ENCODE measurements around the gene CHAT.

Gene CHAT

GRCh38 chr10:49694466-49694865, 80.6 kb downstream of the CHAT start:
- Histone ChIP-seq H3K4me1 (ENCODE audit: insufficient read depth, insufficient read length) (peaks cover 14% of the 10 kb centered on the region), H3K27me3 (ENCODE audit: insufficient read depth, insufficient read length) (peaks cover 58% of the 10 kb centered on the region), H3K4me3 (ENCODE audit: insufficient read length, low read depth) (no peak overlapping the region), H3K36me3 (ENCODE audit: insufficient read depth, insufficient read length, low read length) (no peaks in the 10 kb centered on the region), H3K9ac (ENCODE audit: insufficient read length, low read depth) (no peak overlapping the region), H3K9me3 (ENCODE audit: insufficient read depth, low read length) (peaks cover 8% of the 10 kb centered on the region; the same call in 1 of the 2 replicates)
- no peak for DNase-seq (ENCODE audit: low read depth, low spot score)
- no peak for TF ChIP-seq SUZ12 (IDR thresholded peaks at IDR 0.05; ENCODE audit: extremely low read depth, insufficient read depth, insufficient read length)

DNA sequence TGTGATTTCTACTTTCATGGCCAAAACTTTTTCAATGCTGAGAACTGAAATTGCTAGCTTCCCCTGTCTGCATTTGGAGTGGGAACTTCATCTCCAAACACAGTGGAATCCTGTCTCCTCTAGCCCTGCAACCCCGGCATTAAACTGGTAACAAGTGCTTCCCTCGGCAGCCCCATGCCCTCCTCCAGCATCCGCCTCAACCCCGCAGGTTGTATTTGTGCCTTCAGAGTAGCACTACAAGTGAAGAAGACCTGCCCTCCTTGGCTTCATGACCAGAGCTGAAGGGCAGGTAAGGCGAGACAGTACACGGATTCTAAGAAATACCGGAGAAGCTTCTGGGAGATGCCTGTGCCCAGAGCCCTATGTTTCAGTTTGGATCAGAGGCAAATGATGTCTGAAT, 82.5 kb downstream of the CHAT start:
- Histone ChIP-seq H3K27me3 (ENCODE audit: insufficient read depth, insufficient read length) (peaks cover 51% of the 10 kb centered on the region), H3K9me3 (ENCODE audit: insufficient read depth, low read length) (peaks cover 8% of the 10 kb centered on the region; the same call in 1 of the 2 replicates), H3K4me3 (ENCODE audit: insufficient read length, low read depth) (no peak overlapping the region), H3K9ac (ENCODE audit: insufficient read length, low read depth) (no peak overlapping the region), H3K36me3 (ENCODE audit: insufficient read depth, insufficient read length, low read length) (no peaks in the 10 kb centered on the region), H3K4me1 (ENCODE audit: insufficient read depth, insufficient read length) (peaks cover 6% of the 10 kb centered on the region)
- DNase-seq (ENCODE audit: low read depth, low spot score) = no peak
- no peak for TF ChIP-seq ZNF274 (IDR thresholded peaks at IDR 0.05; ENCODE audit: low read depth, low read length)
- TF ChIP-seq YY1 (IDR thresholded peaks at IDR 0.05; ENCODE audit: insufficient read depth, insufficient read length) = no peak
- TF ChIP-seq SUZ12 (IDR thresholded peaks at IDR 0.05; ENCODE audit: extremely low read depth, insufficient read depth, insufficient read length) = no peak

GRCh38 chr10:49698679-49699078, 84.8 kb downstream of the CHAT start:
- Histone ChIP-seq H3K9me3 (ENCODE audit: insufficient read depth, low read length) (peaks cover under 1% of the 10 kb centered on the region; the same call in 1 of the 2 replicates), H3K4me3 (ENCODE audit: insufficient read length, low read depth) (no peak overlapping the region), H3K9ac (ENCODE audit: insufficient read length, low read depth) (no peak overlapping the region), H3K27me3 (ENCODE audit: insufficient read depth, insufficient read length) (peaks cover 29% of the 10 kb centered on the region), H3K36me3 (ENCODE audit: insufficient read depth, insufficient read length, low read length) (no peaks in the 10 kb centered on the region), H3K4me1 (ENCODE audit: insufficient read depth, insufficient read length) (no peaks in the 10 kb centered on the region)
- TF ChIP-seq ZNF274 (IDR thresholded peaks at IDR 0.05; ENCODE audit: low read depth, low read length) (no peak), YY1 (IDR thresholded peaks at IDR 0.05; ENCODE audit: insufficient read depth, insufficient read length) (no peak), SUZ12 (IDR thresholded peaks at IDR 0.05; ENCODE audit: extremely low read depth, insufficient read depth, insufficient read length) (no peak)
- DNase-seq (ENCODE audit: low read depth, low spot score) = no peak

GRCh38 chr10:49700211-49700610, 86.4 kb downstream of the CHAT start:
- no peaks in the 10 kb centered on the region for H3K36me3 ChIP-seq (ENCODE audit: insufficient read depth, insufficient read length, low read length)
- peaks cover 6% of the 10 kb centered on the region for H3K9me3 ChIP-seq (ENCODE audit: insufficient read depth, low read length)
- DNase-seq (ENCODE audit: low read depth, low spot score) = no peak
- H3K9ac ChIP-seq (ENCODE audit: insufficient read length, low read depth) = no peak overlapping the region
- peaks cover 15% of the 10 kb centered on the region for H3K27me3 ChIP-seq (ENCODE audit: insufficient read depth, insufficient read length)
- H3K4me1 ChIP-seq (ENCODE audit: insufficient read depth, insufficient read length) = no peaks in the 10 kb centered on the region
- no peak overlapping the region for H3K4me3 ChIP-seq (ENCODE audit: insufficient read length, low read depth)
- no peak for TF ChIP-seq YY1 (IDR thresholded peaks at IDR 0.05; ENCODE audit: insufficient read depth, insufficient read length)
- no peak for TF ChIP-seq ZNF274 (IDR thresholded peaks at IDR 0.05; ENCODE audit: low read depth, low read length)
- TF ChIP-seq SUZ12 (IDR thresholded peaks at IDR 0.05; ENCODE audit: extremely low read depth, insufficient read depth, insufficient read length) = no peak

- H3K27me3 ChIP-seq (ENCODE audit: insufficient read depth, insufficient read length) = peaks cover 7% of the 10 kb centered on the region
- H3K4me3 ChIP-seq (ENCODE audit: insufficient read length, low read depth) = no peak overlapping the region
- no peak overlapping the region for H3K9ac ChIP-seq (ENCODE audit: insufficient read length, low read depth)
- DNase-seq (ENCODE audit: low read depth, low spot score) = no peak
- H3K4me1 ChIP-seq (ENCODE audit: insufficient read depth, insufficient read length) = no peaks in the 10 kb centered on the region
- H3K9me3 ChIP-seq (ENCODE audit: insufficient read depth, low read length) = peaks cover 10% of the 10 kb centered on the region
- no peak for TF ChIP-seq SUZ12 (IDR thresholded peaks at IDR 0.05; ENCODE audit: extremely low read depth, insufficient read depth, insufficient read length)
- TF ChIP-seq YY1 (IDR thresholded peaks at IDR 0.05; ENCODE audit: insufficient read depth, insufficient read length) = no peak
- no peak for TF ChIP-seq ZNF274 (IDR thresholded peaks at IDR 0.05; ENCODE audit: low read depth, low read length)
- no peaks in the 10 kb centered on the region for H3K36me3 ChIP-seq (ENCODE audit: insufficient read depth, insufficient read length, low read length)
Measured at GRCh38 chr10:49700997-49701396, 87.2 kb downstream of the CHAT start.

DNA sequence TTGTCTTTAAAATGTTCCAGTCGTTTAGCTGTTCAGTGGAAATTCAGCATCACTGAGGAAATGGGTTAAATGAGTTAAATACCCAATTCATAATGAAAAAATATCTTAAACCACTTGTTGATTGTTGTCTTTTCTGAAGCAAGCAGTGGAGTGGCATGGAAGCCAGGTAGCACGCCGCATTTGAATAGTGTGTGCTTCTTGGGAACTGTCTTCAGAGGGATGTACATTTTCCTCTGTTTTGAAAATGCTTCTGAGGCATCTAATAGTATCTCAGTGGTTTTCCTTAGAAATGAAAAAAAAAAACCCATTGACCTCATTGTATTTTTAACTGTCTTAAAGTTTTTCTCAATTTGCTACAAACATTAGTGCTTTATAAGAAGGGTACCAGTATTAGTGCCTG, 93.7 kb downstream of the CHAT start:
- Histone ChIP-seq H3K9me3 (ENCODE audit: insufficient read depth, low read length) (peaks cover 10% of the 10 kb centered on the region), H3K36me3 (ENCODE audit: insufficient read depth, insufficient read length, low read length) (no peaks in the 10 kb centered on the region), H3K4me3 (ENCODE audit: insufficient read length, low read depth) (no peak overlapping the region), H3K9ac (ENCODE audit: insufficient read length, low read depth) (no peak overlapping the region), H3K4me1 (ENCODE audit: insufficient read depth, insufficient read length) (no peaks in the 10 kb centered on the region), H3K27me3 (ENCODE audit: insufficient read depth, insufficient read length) (no peaks in the 10 kb centered on the region)
- no peak for DNase-seq (ENCODE audit: low read depth, low spot score)
- no peak for TF ChIP-seq ZNF274 (IDR thresholded peaks at IDR 0.05; ENCODE audit: low read depth, low read length)

GRCh38 chr10:49709934-49710333, 96.1 kb downstream of the CHAT start:
- Histone ChIP-seq H3K9ac (ENCODE audit: insufficient read length, low read depth) (no peak overlapping the region), H3K27me3 (ENCODE audit: insufficient read depth, insufficient read length) (no peaks in the 10 kb centered on the region), H3K4me3 (ENCODE audit: insufficient read length, low read depth) (no peak overlapping the region), H3K9me3 (ENCODE audit: insufficient read depth, low read length) (peaks cover 16% of the 10 kb centered on the region), H3K36me3 (ENCODE audit: insufficient read depth, insufficient read length, low read length) (no peaks in the 10 kb centered on the region), H3K4me1 (ENCODE audit: insufficient read depth, insufficient read length) (no peaks in the 10 kb centered on the region)
- no peak for DNase-seq (ENCODE audit: low read depth, low spot score)
- TF ChIP-seq ZNF274 (IDR thresholded peaks at IDR 0.05; ENCODE audit: low read depth, low read length) = no peak
- no peak for TF ChIP-seq YY1 (IDR thresholded peaks at IDR 0.05; ENCODE audit: insufficient read depth, insufficient read length)
- no peak for TF ChIP-seq SUZ12 (IDR thresholded peaks at IDR 0.05; ENCODE audit: extremely low read depth, insufficient read depth, insufficient read length)

GRCh38 chr10:49710966-49711365, 97.1 kb downstream of the CHAT start:
- TF ChIP-seq SUZ12 (IDR thresholded peaks at IDR 0.05; ENCODE audit: extremely low read depth, insufficient read depth, insufficient read length) = no peak
- TF ChIP-seq YY1 (IDR thresholded peaks at IDR 0.05; ENCODE audit: insufficient read depth, insufficient read length) = no peak
- TF ChIP-seq ZNF274 (IDR thresholded peaks at IDR 0.05; ENCODE audit: low read depth, low read length) = no peak
- Histone ChIP-seq H3K9me3 (ENCODE audit: insufficient read depth, low read length) (peaks cover 14% of the 10 kb centered on the region), H3K4me1 (ENCODE audit: insufficient read depth, insufficient read length) (no peaks in the 10 kb centered on the region), H3K27me3 (ENCODE audit: insufficient read depth, insufficient read length) (no peaks in the 10 kb centered on the region), H3K4me3 (ENCODE audit: insufficient read length, low read depth) (no peak overlapping the region), H3K36me3 (ENCODE audit: insufficient read depth, insufficient read length, low read length) (no peaks in the 10 kb centered on the region), H3K9ac (ENCODE audit: insufficient read length, low read depth) (no peak overlapping the region)
- DNase-seq (ENCODE audit: low read depth, low spot score) = no peak
